ENCODE measurements around the gene RITA1. TPM values are rescaled to one million over a fixed set of nuclear protein-coding genes. Genes with fewer than 3 reads are reported as not detected.
A peak's percentile ranks its signal among the peaks of the same experiment; 100 is the strongest.

RITA1 gene
- total and polyA plus RNA-seq, 4 donors = 10.6 to 18.1 (median 14.9) TPM

DNA sequence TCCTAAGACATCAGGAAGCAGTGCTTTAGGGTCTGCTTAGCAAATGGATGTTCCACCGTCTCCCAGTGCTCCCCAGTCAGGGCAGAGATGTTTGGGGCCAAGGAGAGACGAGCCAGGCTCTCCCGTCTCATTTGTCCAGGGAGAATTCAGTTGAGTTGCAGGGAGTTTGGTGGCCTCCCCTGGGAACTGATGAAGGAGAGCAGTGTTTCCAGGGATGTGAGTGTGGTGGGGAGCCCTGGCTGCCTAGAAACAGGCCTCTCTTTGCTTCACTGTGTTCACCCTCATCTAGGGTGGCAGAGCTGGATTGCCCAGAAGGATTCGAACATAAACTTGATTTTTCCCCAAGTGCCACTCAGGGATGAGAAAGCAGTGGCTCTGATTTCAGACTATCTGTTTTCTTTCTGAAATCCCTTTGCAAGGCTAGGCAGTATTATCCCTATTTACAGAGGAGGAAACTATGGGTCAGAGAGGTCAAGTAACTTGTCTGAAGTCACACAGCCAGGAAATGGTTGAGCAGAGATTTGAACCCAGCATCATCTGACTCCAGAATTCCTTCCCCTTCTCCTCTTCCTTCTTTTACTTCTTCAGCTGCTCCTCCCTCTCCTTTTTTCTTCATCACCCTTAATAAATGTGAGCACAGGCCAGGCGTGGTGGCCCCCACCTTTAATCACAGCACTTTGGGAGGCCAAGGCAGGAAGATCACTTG is 42.3 kb downstream of the RITA1 start:
- no peak for DNase-seq (ENCODE audit: low spot score)
- 92% methylated on average over 5 of the region's 5 CpGs for WGBS
- TF ChIP-seq HNF4G (IDR thresholded peaks at IDR 0.05) (no peak), TAF1 (conservative IDR thresholded peaks at IDR 0.05) (no peak), NR2F2 (IDR thresholded peaks at IDR 0.05) (peak; percentile 28), YY1 (IDR thresholded peaks at IDR 0.05) (no peak), FOXA2 (IDR thresholded peaks at IDR 0.05) (no peak), SP1 (IDR thresholded peaks at IDR 0.05) (no peak)
- TF ChIP-seq, protein P1, sequence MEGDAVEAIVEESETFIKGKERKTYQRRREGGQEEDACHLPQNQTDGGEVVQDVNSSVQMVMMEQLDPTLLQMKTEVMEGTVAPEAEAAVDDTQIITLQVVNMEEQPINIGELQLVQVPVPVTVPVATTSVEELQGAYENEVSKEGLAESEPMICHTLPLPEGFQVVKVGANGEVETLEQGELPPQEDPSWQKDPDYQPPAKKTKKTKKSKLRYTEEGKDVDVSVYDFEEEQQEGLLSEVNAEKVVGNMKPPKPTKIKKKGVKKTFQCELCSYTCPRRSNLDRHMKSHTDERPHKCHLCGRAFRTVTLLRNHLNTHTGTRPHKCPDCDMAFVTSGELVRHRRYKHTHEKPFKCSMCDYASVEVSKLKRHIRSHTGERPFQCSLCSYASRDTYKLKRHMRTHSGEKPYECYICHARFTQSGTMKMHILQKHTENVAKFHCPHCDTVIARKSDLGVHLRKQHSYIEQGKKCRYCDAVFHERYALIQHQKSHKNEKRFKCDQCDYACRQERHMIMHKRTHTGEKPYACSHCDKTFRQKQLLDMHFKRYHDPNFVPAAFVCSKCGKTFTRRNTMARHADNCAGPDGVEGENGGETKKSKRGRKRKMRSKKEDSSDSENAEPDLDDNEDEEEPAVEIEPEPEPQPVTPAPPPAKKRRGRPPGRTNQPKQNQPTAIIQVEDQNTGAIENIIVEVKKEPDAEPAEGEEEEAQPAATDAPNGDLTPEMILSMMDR (IDR thresholded peaks at IDR 0.05; ENCODE audit: low read depth, low read length, missing input control) = no peak
- TF ChIP-seq, protein P2, sequence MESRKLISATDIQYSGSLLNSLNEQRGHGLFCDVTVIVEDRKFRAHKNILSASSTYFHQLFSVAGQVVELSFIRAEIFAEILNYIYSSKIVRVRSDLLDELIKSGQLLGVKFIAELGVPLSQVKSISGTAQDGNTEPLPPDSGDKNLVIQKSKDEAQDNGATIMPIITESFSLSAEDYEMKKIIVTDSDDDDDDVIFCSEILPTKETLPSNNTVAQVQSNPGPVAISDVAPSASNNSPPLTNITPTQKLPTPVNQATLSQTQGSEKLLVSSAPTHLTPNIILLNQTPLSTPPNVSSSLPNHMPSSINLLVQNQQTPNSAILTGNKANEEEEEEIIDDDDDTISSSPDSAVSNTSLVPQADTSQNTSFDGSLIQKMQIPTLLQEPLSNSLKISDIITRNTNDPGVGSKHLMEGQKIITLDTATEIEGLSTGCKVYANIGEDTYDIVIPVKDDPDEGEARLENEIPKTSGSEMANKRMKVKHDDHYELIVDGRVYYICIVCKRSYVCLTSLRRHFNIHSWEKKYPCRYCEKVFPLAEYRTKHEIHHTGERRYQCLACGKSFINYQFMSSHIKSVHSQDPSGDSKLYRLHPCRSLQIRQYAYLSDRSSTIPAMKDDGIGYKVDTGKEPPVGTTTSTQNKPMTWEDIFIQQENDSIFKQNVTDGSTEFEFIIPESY (IDR thresholded peaks at IDR 0.05) = no peak
- H3K27ac ChIP-seq (ENCODE audit: low read depth in 1 of 2, low read length in 2 of 2) = no peak overlapping the region
- H3K9me3 ChIP-seq (ENCODE audit: control insufficient read depth in 4 of 4, low read length in 3 of 4) = no peaks in the 10 kb centered on the region
- H3K27me3 ChIP-seq (ENCODE audit: control insufficient read depth in 4 of 4, insufficient read depth in 4 of 4, low read length in 3 of 4) = no peaks in the 10 kb centered on the region
- no peak overlapping the region for H3K4me3 ChIP-seq (ENCODE audit: low read depth in 1 of 3, low read length in 3 of 3)
- peaks cover 3 to 19% (median 7%) of the 10 kb centered on the region in 4 donors for H3K4me1 ChIP-seq (ENCODE audit: control insufficient read depth in 4 of 4, insufficient read depth in 4 of 4, low read length in 3 of 4)
- H3K36me3 ChIP-seq (ENCODE audit: control insufficient read depth in 4 of 4, insufficient read depth in 3 of 4, low read depth in 1 of 4, low read length in 3 of 4) = peaks cover 0 to 36% (median 26%) of the 10 kb centered on the region in 4 donors
- no peak overlapping the region for H3K9ac ChIP-seq (ENCODE audit: low read depth in 1 of 2, low read length in 2 of 2)

DNA sequence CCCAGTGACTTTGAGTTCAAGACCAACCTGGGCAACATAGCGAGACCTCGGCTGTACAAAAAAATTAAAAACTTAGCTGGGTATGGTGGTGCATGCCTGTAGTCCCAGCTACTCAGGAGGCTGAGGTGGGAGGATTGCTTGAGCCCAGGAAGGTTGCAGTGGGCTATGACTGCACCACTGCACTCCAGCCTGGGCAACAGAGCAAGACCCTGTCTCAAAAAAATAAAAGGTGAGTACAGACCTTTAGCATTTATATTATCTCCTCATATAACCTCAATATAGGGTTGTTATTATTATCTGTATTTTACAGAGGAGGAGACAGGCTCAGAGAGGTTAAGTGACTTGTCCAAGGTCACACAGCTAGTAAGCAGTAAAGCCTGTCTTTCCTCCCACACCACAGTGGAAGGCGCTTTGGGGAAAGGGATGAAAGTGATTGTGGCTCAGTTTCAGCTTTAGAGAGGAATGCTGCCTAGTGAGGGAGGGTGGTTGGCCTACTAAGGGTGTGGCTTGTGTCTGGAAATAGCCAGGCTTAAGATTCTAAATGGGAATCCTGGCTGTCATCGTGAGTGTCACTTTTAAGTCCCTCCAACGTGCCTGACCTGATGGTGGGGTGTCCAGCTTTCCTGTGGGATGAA is 43.0 kb downstream of the RITA1 start:
- Histone ChIP-seq H3K9me3 (ENCODE audit: control insufficient read depth in 4 of 4, low read length in 3 of 4) (no peaks in the 10 kb centered on the region), H3K27me3 (ENCODE audit: control insufficient read depth in 4 of 4, insufficient read depth in 4 of 4, low read length in 3 of 4) (no peaks in the 10 kb centered on the region), H3K36me3 (ENCODE audit: control insufficient read depth in 4 of 4, insufficient read depth in 3 of 4, low read depth in 1 of 4, low read length in 3 of 4) (peaks cover 2 to 38% (median 26%) of the 10 kb centered on the region in 4 donors), H3K9ac (ENCODE audit: low read depth in 1 of 2, low read length in 2 of 2) (no peak overlapping the region), H3K4me3 (ENCODE audit: low read depth in 1 of 3, low read length in 3 of 3) (no peak overlapping the region), H3K4me1 (ENCODE audit: control insufficient read depth in 4 of 4, insufficient read depth in 4 of 4, low read length in 3 of 4) (peaks cover 3 to 17% (median 5%) of the 10 kb centered on the region in 4 donors), H3K27ac (ENCODE audit: low read depth in 1 of 2, low read length in 2 of 2) (no peak overlapping the region)
- TF ChIP-seq SP1 (IDR thresholded peaks at IDR 0.05) = no peak
- TF ChIP-seq, protein P3, sequence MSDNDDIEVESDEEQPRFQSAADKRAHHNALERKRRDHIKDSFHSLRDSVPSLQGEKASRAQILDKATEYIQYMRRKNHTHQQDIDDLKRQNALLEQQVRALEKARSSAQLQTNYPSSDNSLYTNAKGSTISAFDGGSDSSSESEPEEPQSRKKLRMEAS (IDR thresholded peaks at IDR 0.05) = no peak
- no peak for TF ChIP-seq NR2F2 (IDR thresholded peaks at IDR 0.05)
- TF ChIP-seq, protein P2 (IDR thresholded peaks at IDR 0.05) = no peak
- 89% methylated on average over 5 of the region's 5 CpGs for WGBS
- DNase-seq (ENCODE audit: low spot score) = no peak
